ENCODE measurements around the gene PLPPR3. TPM values are rescaled to one million over a fixed set of nuclear protein-coding genes. Genes with fewer than 3 reads are reported as not detected.

The PLPPR3 gene
- total and polyA plus RNA-seq, 9 of the 15 experiments (the other 6 are each of a cell fraction or from before 2014, with no cell fraction given) = 0.01 to 48.2 (median 8.6) TPM

DNA sequence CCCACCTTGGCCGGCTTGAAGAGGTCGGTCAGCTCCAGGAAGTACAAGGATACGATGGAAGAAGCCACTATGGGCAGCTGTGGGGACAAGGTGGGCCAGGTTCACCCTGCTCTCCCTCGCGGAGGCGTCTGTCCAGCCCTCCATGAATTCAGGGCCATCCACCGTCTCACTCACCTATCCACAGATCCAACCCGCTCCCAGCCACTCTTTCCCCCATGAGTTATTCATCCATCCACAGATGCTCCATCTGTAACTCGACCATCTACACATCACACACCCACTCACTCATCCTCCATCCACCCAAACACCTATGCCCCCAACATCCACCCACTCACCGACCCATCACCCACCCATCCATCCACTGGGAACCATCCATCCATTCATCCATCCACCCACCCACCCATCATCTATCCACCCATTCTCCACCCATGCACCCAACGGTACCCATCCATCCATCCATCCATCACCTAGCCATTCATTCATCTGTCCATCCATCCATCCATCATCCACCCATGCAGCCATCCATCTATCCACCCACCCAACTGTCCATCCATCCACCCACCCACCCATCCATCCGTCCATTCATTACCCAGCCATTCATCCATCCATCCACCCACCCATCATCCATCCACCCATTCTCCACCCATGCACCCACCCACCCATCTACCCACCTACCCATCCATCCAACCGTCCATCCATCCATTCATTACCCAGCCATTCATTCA is 5.8 kb downstream of the PLPPR3 start:
- DNase-seq (ENCODE audit: extremely low read depth in 1 of 4, low spot score in 3 of 4) (no peak), FAIRE-seq (no peak), ATAC-seq (no peak)
- H3K27ac ChIP-seq (ENCODE audit: extremely low read depth, low read depth, low read length) = no peak overlapping the region
- no peak overlapping the region for H3K4me3 ChIP-seq
- 80% methylated on average over 12 of the region's 13 CpGs for WGBS (ENCODE audit: insufficient coverage, low coverage, missing lambda C conversion rate)
- peaks cover 42% of the 10 kb centered on the region for H3K36me3 ChIP-seq (ENCODE audit: control insufficient read depth, insufficient read depth, low read length)
- no peaks in the 10 kb centered on the region for H3K27me3 ChIP-seq (ENCODE audit: control insufficient read depth in 2 of 2, insufficient read depth in 2 of 2, low read length in 2 of 2)
- H3K4me1 ChIP-seq (replicated peaks in 1 of 2; ENCODE audit: control insufficient read depth in 2 of 2, insufficient read depth in 2 of 2, low read length in 2 of 2) = peaks cover 0 to 47% of the 10 kb centered on the region in 2 experiments; a peak in 3 of 5 replicates
- H4K20me1 ChIP-seq (replicated peaks; ENCODE audit: control insufficient read depth, insufficient read depth, low read length) = no peaks in the 10 kb centered on the region
- H2AFZ ChIP-seq (ENCODE audit: low read depth, low read length) = no peak overlapping the region
- ChIA-PET POLR2A (interaction anchor here (1.0 to 1.2 kb wide), 5 partner anchors 8 to 223 kb away, joined by 3 to 8 read pairs (median 5); no protein-coding TSS in a partner anchor), CTCF (ENCODE audit: low intra/inter-chr PET ratio) (no interaction called here)
- peaks cover 8% of the 10 kb centered on the region; the same call in 2 of the 3 replicates for H3K79me2 ChIP-seq (ENCODE audit: control insufficient read depth, insufficient read depth, low read length)
- intact Hi-C loops (cut with micrococcal nuclease) = no loop called here
- H3K9ac ChIP-seq (ENCODE audit: insufficient read depth in 1 of 2, low read depth in 2 of 2, low read length in 2 of 2) = no peak overlapping the region
- in situ Hi-C loops (cut with MboI) = no loop called here
- no TSS peak for BruUV-seq (replicated peaks)
- H3K9me3 ChIP-seq (replicated peaks; ENCODE audit: control insufficient read depth, insufficient read depth, low read depth, low read length) = peaks cover 3% of the 10 kb centered on the region
- no peak overlapping the region for H3K4me2 ChIP-seq (ENCODE audit: insufficient read depth, low read length)
- no peaks in the 10 kb centered on the region for H3K9me1 ChIP-seq (ENCODE audit: control insufficient read depth, insufficient read depth, low read length)
- TF ChIP-seq STAT5A (IDR thresholded peaks at IDR 0.05; ENCODE audit: borderline replicate concordance, low read length) (peak; percentile 5; the same call in 1 of the 2 replicates), CTBP1 (IDR thresholded peaks at IDR 0.05; ENCODE audit: borderline replicate concordance) (no peak), MED1 (CRISPR knock-in tag; IDR thresholded peaks at IDR 0.05; ENCODE audit: borderline replicate concordance) (no peak), GATA2 (CRISPR knock-in tag; IDR thresholded peaks at IDR 0.05) (no peak), CC2D1A (IDR thresholded peaks at IDR 0.05) (no peak), HBP1 (CRISPR knock-in tag; IDR thresholded peaks at IDR 0.05) (0 out of 2 replicates have a peak, but pooled peaks have one; percentile 32), POLR2B (IDR thresholded peaks at IDR 0.05; ENCODE audit: low read depth, partially characterized antibody) (peak; percentile 19), EGR1 (conservative IDR thresholded peaks at IDR 0.05) (peak; percentile 73), CEBPG (CRISPR knock-in tag; IDR thresholded peaks at IDR 0.05) (no peak), CEBPG (tag; conservative IDR thresholded peaks at IDR 0.05 in 1 of 2, IDR thresholded peaks at IDR 0.05 in 1 of 2) (no peak), ZC3H4 (CRISPR knock-in tag; IDR thresholded peaks at IDR 0.05; ENCODE audit: borderline replicate concordance) (no peak), THRB (CRISPR knock-in tag; conservative IDR thresholded peaks at IDR 0.05) (peak; percentile 81; the same call in 1 of the 2 replicates), KDM1A (IDR thresholded peaks at IDR 0.05) (no peak)
- TF ChIP-seq, protein P1, sequence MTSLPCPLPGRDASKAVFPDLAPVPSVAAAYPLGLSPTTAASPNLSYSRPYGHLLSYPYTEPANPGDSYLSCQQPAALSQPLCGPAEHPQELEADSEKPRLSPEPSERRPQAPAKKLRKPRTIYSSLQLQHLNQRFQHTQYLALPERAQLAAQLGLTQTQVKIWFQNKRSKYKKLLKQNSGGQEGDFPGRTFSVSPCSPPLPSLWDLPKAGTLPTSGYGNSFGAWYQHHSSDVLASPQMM (CRISPR knock-in tag; IDR thresholded peaks at IDR 0.05) = no peak
- TF ChIP-seq, protein P2, sequence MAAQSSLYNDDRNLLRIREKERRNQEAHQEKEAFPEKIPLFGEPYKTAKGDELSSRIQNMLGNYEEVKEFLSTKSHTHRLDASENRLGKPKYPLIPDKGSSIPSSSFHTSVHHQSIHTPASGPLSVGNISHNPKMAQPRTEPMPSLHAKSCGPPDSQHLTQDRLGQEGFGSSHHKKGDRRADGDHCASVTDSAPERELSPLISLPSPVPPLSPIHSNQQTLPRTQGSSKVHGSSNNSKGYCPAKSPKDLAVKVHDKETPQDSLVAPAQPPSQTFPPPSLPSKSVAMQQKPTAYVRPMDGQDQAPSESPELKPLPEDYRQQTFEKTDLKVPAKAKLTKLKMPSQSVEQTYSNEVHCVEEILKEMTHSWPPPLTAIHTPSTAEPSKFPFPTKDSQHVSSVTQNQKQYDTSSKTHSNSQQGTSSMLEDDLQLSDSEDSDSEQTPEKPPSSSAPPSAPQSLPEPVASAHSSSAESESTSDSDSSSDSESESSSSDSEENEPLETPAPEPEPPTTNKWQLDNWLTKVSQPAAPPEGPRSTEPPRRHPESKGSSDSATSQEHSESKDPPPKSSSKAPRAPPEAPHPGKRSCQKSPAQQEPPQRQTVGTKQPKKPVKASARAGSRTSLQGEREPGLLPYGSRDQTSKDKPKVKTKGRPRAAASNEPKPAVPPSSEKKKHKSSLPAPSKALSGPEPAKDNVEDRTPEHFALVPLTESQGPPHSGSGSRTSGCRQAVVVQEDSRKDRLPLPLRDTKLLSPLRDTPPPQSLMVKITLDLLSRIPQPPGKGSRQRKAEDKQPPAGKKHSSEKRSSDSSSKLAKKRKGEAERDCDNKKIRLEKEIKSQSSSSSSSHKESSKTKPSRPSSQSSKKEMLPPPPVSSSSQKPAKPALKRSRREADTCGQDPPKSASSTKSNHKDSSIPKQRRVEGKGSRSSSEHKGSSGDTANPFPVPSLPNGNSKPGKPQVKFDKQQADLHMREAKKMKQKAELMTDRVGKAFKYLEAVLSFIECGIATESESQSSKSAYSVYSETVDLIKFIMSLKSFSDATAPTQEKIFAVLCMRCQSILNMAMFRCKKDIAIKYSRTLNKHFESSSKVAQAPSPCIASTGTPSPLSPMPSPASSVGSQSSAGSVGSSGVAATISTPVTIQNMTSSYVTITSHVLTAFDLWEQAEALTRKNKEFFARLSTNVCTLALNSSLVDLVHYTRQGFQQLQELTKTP (IDR thresholded peaks at IDR 0.05; ENCODE audit: low read depth in 1 of 2, partially characterized antibody in 2 of 2) = no peak

Data from K562 (cell line).